Bronchial epithelial cell (primary cell): ENCODE data around the gene ASGR1. TPM values are rescaled to one million over a fixed set of nuclear protein-coding genes. Genes with fewer than 3 reads are reported as not detected.

Experiments used
- DNase-seq: peaks from one replicate; pipeline ENCODE4 v3.0.0-alpha.2; 2010; ENCODE audit warnings: low read depth
- FAIRE-seq: peaks from 2 replicates; lab custom pipeline; 2011; peaks lifted over from hg19 to GRCh38; lab: Jason Lieb, UNC
- H3K27me3 ChIP-seq: 2 replicates; pipeline ENCODE4 v1.5.1; 2011; ENCODE audit warnings: low read length; ENCODE audit not compliant: control insufficient read depth, insufficient read depth
- H3K36me3 ChIP-seq: 2 replicates; pipeline ENCODE4 v1.5.1; 2011; ENCODE audit warnings: low read length; ENCODE audit not compliant: control insufficient read depth, insufficient read depth
- H3K4me3 ChIP-seq: 2 replicates; pipeline ENCODE4 v1.5.1; 2011; ENCODE audit warnings: mild to moderate bottlenecking, low read depth, low read length, control low read depth
- CTCF ChIP-seq: IDR thresholded peaks from 2 replicates; pipeline ENCODE4 v1.5.1; 2011; ENCODE audit warnings: mild to moderate bottlenecking, moderate library complexity, low read length, control low read depth, inconsistent platforms; ENCODE audit not compliant: insufficient read depth, severe bottlenecking
- total RNA-seq: library from RNA; depleted of rRNA; stranded (reverse); fragments of >200 nt; gene quantifications from 2 replicates; pipeline ENCODE4 v1.2.1, GENCODE V29; 2014

ASGR1 gene
- total RNA-seq, 1 donor from 2014 or later: under 0.01 TPM

DNA sequence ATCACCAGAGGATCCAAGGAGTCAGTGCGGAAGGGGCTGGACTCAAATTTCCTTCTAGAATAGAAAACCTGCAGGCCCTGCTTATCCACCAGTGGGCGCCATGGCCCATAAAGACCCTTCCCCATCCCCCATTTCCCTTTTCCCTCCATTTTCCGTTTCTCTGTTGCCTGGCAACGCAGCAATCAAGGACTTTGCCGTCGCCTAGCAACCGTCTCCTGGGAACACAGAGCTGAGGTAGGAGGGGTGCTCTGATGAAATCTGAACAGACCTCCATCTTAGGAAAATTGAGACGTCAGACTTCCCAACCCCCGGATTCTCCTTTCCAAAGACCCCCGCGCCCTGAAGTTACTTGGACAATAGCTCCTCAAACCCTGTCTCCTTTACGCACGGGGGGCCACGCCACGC, 34.7 kb upstream of the ASGR1 start:
- Histone ChIP-seq H3K36me3 (no peaks in the 10 kb centered on the region), H3K4me3 (peak overlapping the region; percentile 31), H3K27me3 (no peaks in the 10 kb centered on the region)
- TF ChIP-seq CTCF: peak; percentile 47
- peak; percentile 69 for DNase-seq
- FAIRE-seq: no peak

DNA sequence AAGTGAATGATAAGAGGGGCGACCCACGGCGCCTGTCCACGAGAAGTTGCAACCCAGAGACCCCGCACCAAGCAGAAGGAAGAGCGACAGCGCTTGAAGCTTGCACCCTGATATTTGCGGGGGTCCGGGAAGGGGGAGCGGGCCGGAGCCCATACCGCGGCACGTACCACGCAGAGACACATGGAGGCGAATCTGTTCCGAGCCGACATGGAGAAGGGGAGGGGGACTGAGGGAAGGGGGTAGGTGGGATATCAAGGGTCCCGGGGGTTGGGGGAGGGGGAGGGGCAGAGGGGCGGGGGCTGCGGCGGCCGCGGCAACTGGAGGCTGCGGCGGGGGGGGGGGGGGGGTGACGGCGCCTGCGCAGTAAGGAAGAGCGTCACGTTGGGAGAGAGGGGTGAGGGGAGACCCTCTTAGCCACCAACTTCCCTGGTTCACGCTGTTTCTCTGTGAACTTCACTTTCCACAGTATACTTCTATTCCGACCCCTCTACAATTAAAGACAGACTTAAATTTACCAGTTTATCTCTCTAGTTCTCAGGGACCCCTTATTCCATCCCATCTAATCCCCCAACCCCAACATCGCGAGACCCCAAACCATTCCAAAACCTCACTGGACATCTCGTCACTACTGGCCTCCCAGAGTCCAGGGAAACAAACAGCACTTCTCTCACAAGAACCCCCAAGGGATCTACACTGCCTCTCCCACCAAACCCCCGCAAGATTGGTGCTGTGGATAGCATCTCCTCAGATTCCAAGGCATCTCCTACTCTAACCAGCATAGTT, 32.5 kb upstream of the ASGR1 start:
- H3K36me3 ChIP-seq: no peaks in the 10 kb centered on the region
- no peaks in the 10 kb centered on the region for H3K27me3 ChIP-seq
- no peak for DNase-seq
- no peak for FAIRE-seq
- TF ChIP-seq CTCF: no peak
- no peak overlapping the region for H3K4me3 ChIP-seq

- no peak for TF ChIP-seq CTCF
- DNase-seq: no peak
- FAIRE-seq: no peak
- Histone ChIP-seq H3K27me3 (no peaks in the 10 kb centered on the region), H3K4me3 (no peak overlapping the region), H3K36me3 (no peaks in the 10 kb centered on the region)
Measured at GRCh38 chr17:7208754-7209460, 29.7 kb upstream of the ASGR1 start.

DNA sequence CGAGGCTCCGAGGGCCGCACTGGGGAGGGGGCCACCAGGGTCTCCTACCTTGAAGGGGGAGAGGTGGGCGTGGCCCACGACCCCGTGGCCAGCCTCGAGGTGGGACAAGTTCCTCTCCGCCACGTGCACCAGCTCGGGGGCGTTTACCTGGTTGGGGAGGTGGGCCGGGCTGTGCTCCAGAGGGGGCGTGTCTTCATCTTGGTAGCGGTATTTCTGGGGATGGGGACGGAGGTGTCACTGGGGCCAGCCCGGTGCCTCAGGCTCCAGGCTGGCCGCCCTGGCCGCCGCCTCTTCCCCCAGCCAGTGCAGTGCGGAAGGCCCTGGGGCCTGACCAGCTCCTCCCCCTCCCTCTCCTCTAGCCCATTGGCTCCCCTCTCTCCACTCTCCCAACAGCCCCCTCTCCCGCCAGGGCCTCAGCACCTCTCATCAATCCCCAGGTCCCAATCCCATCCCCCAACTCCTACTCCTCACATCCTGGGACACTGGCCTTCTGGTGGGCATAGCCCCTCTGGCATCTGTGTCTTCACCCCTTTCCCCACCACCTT, 28.9 kb upstream of the ASGR1 start:
- no peaks in the 10 kb centered on the region for H3K27me3 ChIP-seq
- H3K36me3 ChIP-seq: no peaks in the 10 kb centered on the region
- TF ChIP-seq CTCF: no peak
- no peak for DNase-seq
- FAIRE-seq: no peak
- H3K4me3 ChIP-seq: no peak overlapping the region

- no peak for DNase-seq
- TF ChIP-seq CTCF: no peak
- Histone ChIP-seq H3K36me3 (no peaks in the 10 kb centered on the region), H3K4me3 (no peak overlapping the region), H3K27me3 (no peaks in the 10 kb centered on the region)
- FAIRE-seq: no peak
Measured at GRCh38 chr17:7207120-7208001, 28.2 kb upstream of the ASGR1 start.
